Right atrium auricular region (tissue), 2 donors: ENCODE results near the gene ATMIN. TPM values are rescaled to one million over a fixed set of nuclear protein-coding genes. Genes with fewer than 3 reads are reported as not detected.
A peak's percentile ranks its signal among the peaks of the same experiment; 100 is the strongest.

Experiments
- DNase-seq: peaks from one replicate; pipeline ENCODE4 v3.0.0-alpha.2; 2019; ENCODE audit warnings: low spot score
- H3K27ac ChIP-seq, 2 donors: fragments of 200-600 bp; sonication (generic); 1 replicate in 1 of 2; 2 replicates in 1 of 2; pipeline ENCODE4 v1.5.1; 2016 to 2019
- H3K27me3 ChIP-seq, 2 donors: fragments of 200-600 bp; sonication (generic); one replicate each; pipeline versions ENCODE4 v1.5.1 to v1.6.0; 2017 to 2019
- H3K36me3 ChIP-seq: fragments of 200-600 bp; sonication (generic); one replicate; pipeline ENCODE4 v1.5.1; 2016
- H3K4me1 ChIP-seq, 2 donors: fragments of 200-600 bp; sonication (generic); one replicate each; pipeline versions ENCODE4 v1.5.1 to v1.6.0; 2017 to 2019
- H3K4me3 ChIP-seq, 2 donors: fragments of 200-600 bp; sonication (generic); 1 replicate in 1 of 2; 2 replicates in 1 of 2; pipeline ENCODE4 v1.5.1; 2017 to 2019; ENCODE audit warnings: mild to moderate bottlenecking in 1 of 2, moderate library complexity in 1 of 2
- H3K9me3 ChIP-seq, 2 donors: fragments of 200-600 bp; sonication (generic); one replicate each; pipeline ENCODE4 v1.5.1; 2019
- total RNA-seq, 2 donors: library from RNA; depleted of rRNA; stranded (reverse); fragments of >200 nt; gene quantifications; one replicate each; pipeline ENCODE4 v1.1.0, GENCODE V29; 2016
- TF ChIP-seq, protein P1 (sequence below), 2 donors: fragments of 200-600 bp; sonication (generic); IDR thresholded peaks; one replicate each; pipeline ENCODE4 v1.5.1; 2019; ENCODE audit warnings: antibody characterized with exemption in 2 of 2

ATMIN gene
- total RNA-seq, 2 donors from 2014 or later, result 20.5 to 25.6 TPM

DNA sequence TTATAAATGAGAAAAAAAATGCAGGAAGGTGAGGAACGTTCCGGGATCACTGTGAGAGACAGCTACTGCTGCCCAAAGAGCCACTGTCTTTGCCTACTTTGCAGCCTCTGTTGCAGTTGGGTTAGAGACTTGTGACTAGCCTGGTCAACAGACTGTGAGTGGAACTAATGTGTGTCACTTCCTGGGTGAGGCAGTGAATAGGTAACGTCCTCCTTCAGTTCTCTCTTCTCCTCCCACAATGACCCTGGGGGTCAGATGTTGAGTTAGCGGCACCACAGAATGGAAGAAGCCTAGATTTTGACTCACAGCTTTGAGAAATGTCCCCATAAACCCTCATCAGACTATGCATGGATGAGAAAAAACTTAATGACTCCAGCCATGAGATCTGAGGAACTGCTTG, 36.2 kb downstream of the ATMIN start:
- TF ChIP-seq, protein P1, sequence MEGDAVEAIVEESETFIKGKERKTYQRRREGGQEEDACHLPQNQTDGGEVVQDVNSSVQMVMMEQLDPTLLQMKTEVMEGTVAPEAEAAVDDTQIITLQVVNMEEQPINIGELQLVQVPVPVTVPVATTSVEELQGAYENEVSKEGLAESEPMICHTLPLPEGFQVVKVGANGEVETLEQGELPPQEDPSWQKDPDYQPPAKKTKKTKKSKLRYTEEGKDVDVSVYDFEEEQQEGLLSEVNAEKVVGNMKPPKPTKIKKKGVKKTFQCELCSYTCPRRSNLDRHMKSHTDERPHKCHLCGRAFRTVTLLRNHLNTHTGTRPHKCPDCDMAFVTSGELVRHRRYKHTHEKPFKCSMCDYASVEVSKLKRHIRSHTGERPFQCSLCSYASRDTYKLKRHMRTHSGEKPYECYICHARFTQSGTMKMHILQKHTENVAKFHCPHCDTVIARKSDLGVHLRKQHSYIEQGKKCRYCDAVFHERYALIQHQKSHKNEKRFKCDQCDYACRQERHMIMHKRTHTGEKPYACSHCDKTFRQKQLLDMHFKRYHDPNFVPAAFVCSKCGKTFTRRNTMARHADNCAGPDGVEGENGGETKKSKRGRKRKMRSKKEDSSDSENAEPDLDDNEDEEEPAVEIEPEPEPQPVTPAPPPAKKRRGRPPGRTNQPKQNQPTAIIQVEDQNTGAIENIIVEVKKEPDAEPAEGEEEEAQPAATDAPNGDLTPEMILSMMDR (IDR thresholded peaks at IDR 0.05), result no peak
- Histone ChIP-seq H3K9me3 (no peaks in the 10 kb centered on the region), H3K36me3 (no peaks in the 10 kb centered on the region), H3K27ac (no peak overlapping the region), H3K27me3 (no peaks in the 10 kb centered on the region), H3K4me1 (no peaks in the 10 kb centered on the region), H3K4me3 (no peak overlapping the region)
- no peak for DNase-seq

DNA sequence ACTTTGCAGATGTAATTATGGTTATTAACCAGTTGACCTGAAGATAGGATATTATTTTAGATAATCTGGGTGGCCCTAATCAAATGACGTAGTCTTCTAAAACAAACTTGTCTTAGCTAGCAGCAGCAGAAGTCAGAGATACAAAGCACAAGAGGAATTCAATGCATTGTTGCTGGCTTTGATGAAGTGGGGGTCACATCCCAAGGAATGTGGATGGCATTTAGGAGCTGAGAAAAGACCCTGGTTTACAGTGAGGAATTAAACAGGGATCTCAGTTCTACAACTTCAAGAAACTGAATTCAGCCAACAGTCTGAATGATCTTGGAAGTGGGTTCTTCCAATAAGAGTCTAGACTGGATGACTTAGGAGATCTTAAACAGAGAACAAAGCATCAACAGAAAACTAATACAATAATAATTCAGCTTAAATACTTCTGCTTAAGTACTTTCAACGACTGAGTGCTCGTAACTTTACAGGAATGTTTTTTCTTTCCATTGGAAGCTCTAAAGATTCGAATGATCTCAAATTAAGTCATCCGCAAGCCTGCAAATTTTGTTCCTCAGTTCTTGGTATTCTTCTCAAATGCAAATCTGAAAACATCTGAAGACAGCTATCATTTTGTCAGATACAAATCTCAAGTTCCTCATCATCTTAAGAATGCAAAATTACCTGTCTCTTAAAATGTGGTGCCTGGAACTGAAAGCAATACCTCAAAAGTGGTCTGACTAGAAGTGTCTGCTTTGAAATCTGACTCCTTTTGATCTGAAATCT, 38.1 kb downstream of the ATMIN start:
- TF ChIP-seq, protein P1 (IDR thresholded peaks at IDR 0.05), result no peak
- Histone ChIP-seq H3K27me3 (no peaks in the 10 kb centered on the region), H3K4me1 (peaks cover 0 to 5% of the 10 kb centered on the region in 2 donors), H3K27ac (no peak overlapping the region), H3K4me3 (no peak overlapping the region), H3K36me3 (no peaks in the 10 kb centered on the region), H3K9me3 (no peaks in the 10 kb centered on the region)
- no peak for DNase-seq

DNA sequence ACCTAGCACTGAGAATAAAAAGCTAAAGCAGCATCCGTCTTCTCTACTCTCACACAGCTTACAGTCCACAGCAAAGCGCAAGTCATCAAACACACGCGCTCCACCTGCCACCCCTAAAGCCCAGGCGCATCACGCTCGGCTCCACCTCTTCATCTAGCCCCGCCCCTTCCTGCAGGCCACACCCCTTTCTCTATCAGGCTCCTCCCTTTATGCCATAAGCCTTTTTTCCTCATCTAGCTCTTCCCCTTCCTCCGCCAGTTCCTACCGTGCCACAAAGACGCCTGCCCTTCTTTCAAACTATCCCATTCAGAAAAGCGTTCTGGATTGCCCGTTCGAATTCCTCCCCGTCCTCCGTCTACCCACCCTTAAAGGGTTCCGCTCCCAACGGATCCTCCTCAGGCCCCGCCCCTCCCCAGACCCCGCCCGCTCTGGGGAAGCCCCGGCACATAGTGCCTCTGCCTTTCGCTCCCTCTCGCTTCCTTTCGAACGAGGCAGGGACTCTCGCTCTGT, 41.0 kb downstream of the ATMIN start:
- DNase-seq, result peak; percentile 85
- Histone ChIP-seq H3K4me3 (peak overlapping the region; percentile 67 to 73), H3K4me1 (peaks cover 0 to 5% of the 10 kb centered on the region in 2 donors), H3K27ac (peak overlapping the region; percentile 93 to 97), H3K9me3 (no peaks in the 10 kb centered on the region), H3K36me3 (no peaks in the 10 kb centered on the region), H3K27me3 (no peaks in the 10 kb centered on the region)
- TF ChIP-seq, protein P1 (IDR thresholded peaks at IDR 0.05), result no peak

DNA sequence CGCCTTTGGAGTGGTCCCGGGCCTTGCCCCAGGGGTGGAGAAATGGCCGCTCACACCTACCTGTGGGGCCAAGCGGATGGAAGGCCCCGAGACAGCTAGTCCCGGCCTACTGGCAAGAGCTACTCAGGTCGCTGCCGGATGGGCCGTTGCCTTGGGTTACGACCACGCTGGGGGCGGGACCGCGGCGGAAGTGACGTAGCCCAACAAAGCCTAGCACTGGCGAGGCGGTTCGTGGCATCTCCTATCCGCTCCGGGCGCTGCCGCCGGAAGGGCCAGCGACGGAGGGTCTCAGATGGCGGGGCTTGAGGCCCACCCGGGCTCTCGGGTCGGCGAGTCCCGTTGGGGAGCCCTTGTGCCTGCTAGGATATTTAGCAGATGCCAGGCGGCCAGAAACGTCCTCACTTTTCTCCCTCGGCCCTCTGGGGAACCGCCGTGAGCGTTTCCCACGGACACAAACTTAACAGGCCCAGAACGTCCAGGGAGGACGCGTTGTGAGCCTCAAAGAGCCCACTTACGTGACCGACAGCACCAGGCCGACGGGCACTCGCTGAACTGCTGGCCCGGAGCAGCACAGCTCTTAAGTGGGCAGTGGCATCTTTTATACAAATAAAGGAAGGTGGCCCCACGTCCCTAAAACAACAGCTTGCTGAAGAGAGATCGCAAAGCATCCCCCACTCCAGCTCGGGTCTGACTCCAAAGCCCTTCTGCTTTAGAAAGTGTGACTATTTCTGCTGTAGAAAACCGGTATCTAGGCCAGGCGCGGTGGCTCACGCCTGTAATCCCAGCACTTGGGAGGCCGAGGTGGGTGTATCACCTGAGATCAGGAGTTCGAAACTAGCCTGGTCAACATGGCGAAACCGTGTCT, 41.7 kb downstream of the ATMIN start, which contains the start of gene C16orf46:
Gene C16orf46, minus strand, starts transcription at position 163 of the 865 bp plus-strand sequence. CDS start 13,283 bp downstream, outside the sequence.
- H3K9me3 ChIP-seq, result no peaks in the 10 kb centered on the region
- TF ChIP-seq, protein P1 (IDR thresholded peaks at IDR 0.05), result no peak
- no peaks in the 10 kb centered on the region for H3K36me3 ChIP-seq
- H3K4me3 ChIP-seq, result peak within 1 kb of the TSS; percentile 67 to 73
- H3K27ac ChIP-seq, result peak within 1 kb of the TSS; percentile 93 to 97
- peak; percentile 99 for DNase-seq
- no peaks in the 10 kb centered on the region for H3K27me3 ChIP-seq
- peaks cover 0 to 5% of the 10 kb centered on the region in 2 donors for H3K4me1 ChIP-seq

DNA sequence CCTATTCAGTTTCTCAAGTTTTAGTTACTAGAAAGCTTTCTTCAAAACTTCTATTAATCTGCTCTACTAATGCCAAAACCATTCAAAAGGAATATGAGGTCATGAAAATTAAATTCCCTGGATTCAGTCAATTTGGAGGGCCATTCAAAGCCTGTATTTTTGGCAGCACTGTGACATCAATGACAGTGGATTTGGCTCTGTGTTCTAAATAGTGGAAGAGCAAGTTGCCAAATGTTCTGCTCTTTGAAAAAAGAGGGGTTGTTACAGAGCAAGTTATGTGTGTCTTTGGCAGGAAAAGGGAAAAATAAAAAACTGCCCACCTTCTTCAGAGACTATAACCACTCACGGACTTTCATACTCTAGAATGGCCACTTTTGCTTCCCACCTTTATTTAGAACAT, 44.6 kb downstream of the ATMIN start:
- no peaks in the 10 kb centered on the region for H3K36me3 ChIP-seq
- no peak for DNase-seq
- H3K9me3 ChIP-seq, result no peaks in the 10 kb centered on the region
- TF ChIP-seq, protein P1 (IDR thresholded peaks at IDR 0.05), result no peak
- H3K4me3 ChIP-seq, result no peak overlapping the region
- H3K4me1 ChIP-seq, result peaks cover 0 to 5% of the 10 kb centered on the region in 2 donors
- no peak overlapping the region for H3K27ac ChIP-seq
- no peaks in the 10 kb centered on the region for H3K27me3 ChIP-seq
